Liver (tissue), 8 donors: ENCODE results near the gene LOC128125822.

Source experiments
- DNase-seq: peaks from one replicate; pipeline ENCODE4 v3.0.0-alpha.2; 2017; ENCODE audit warnings: low spot score
- H3K27ac ChIP-seq, 2 donors: one replicate each; pipeline ENCODE4 v1.7.0; 2013; ENCODE audit warnings: inconsistent platforms in 2 of 2, low read length in 2 of 2, control low read depth in 1 of 2, low read depth in 1 of 2, mild to moderate bottlenecking in 1 of 2
- H3K27me3 ChIP-seq, 4 donors: one replicate each; pipeline versions ENCODE4 v1.6.1 to v1.7.0; 2013; ENCODE audit warnings: low read length in 3 of 4, inconsistent platforms in 1 of 4, mild to moderate bottlenecking in 1 of 4, moderate library complexity in 1 of 4; ENCODE audit not compliant: control insufficient read depth in 4 of 4, insufficient read depth in 4 of 4
- H3K36me3 ChIP-seq, 4 donors: one replicate each; pipeline versions ENCODE4 v1.6.1 to v1.7.0; 2013; ENCODE audit warnings: low read length in 3 of 4, mild to moderate bottlenecking in 3 of 4, low read depth in 1 of 4, moderate library complexity in 1 of 4; ENCODE audit not compliant: control insufficient read depth in 4 of 4, insufficient read depth in 3 of 4
- H3K4me1 ChIP-seq, 4 donors: one replicate each; pipeline versions ENCODE4 v1.6.1 to v1.7.0; 2013; ENCODE audit warnings: low read length in 3 of 4, mild to moderate bottlenecking in 3 of 4, moderate library complexity in 1 of 4; ENCODE audit not compliant: control insufficient read depth in 4 of 4, insufficient read depth in 4 of 4
- H3K4me3 ChIP-seq, 3 donors: one replicate each; pipeline versions ENCODE4 v1.6.1 to v1.7.0; 2013; ENCODE audit warnings: low read length in 3 of 3, control low read depth in 1 of 3, low read depth in 1 of 3, mild to moderate bottlenecking in 1 of 3
- H3K9ac ChIP-seq, 2 donors: one replicate each; pipeline ENCODE4 v1.7.0; 2013; ENCODE audit warnings: low read length in 2 of 2, mild to moderate bottlenecking in 2 of 2, moderate library complexity in 2 of 2, control low read depth in 1 of 2, low read depth in 1 of 2
- H3K9me3 ChIP-seq, 4 donors: one replicate each; pipeline versions ENCODE4 v1.6.1 to v1.7.0; 2013; ENCODE audit warnings: low read length in 3 of 4; ENCODE audit not compliant: control insufficient read depth in 4 of 4
- EGR1 ChIP-seq, 2 donors: IDR thresholded peaks; 2 replicates each; pipeline ENCODE4 v1.6.1; 2016 to 2018; ENCODE audit warnings: antibody characterized with exemption in 2 of 2, low read depth in 2 of 2
- FOXA1 ChIP-seq: IDR thresholded peaks from 2 replicates; pipeline ENCODE4 v1.6.1; 2016; ENCODE audit warnings: antibody characterized with exemption
- FOXA2 ChIP-seq: IDR thresholded peaks from 2 replicates; pipeline ENCODE4 v1.6.1; 2016; ENCODE audit warnings: antibody characterized with exemption
- GABPA ChIP-seq, 2 donors: IDR thresholded peaks in 1 of 2; conservative IDR thresholded peaks in 1 of 2; 2 replicates each; pipeline ENCODE4 v1.6.1; 2016; ENCODE audit warnings: antibody characterized with exemption in 2 of 2, mild to moderate bottlenecking in 1 of 2, moderate library complexity in 1 of 2
- HNF4A ChIP-seq, 2 donors: conservative IDR thresholded peaks; 2 replicates each; pipeline ENCODE4 v1.6.1; 2016; ENCODE audit warnings: antibody characterized with exemption in 2 of 2, mild to moderate bottlenecking in 2 of 2
- HNF4G ChIP-seq: IDR thresholded peaks from 2 replicates; pipeline ENCODE4 v1.6.1; 2016; ENCODE audit warnings: antibody characterized with exemption
- JUND ChIP-seq, 2 donors: IDR thresholded peaks; 2 replicates each; pipeline ENCODE4 v1.6.1; 2016; ENCODE audit warnings: antibody characterized with exemption in 2 of 2
- NR2F2 ChIP-seq: IDR thresholded peaks from 2 replicates; pipeline ENCODE4 v1.6.1; 2016; ENCODE audit warnings: antibody characterized with exemption
- RAD21 ChIP-seq, 2 donors: IDR thresholded peaks; 2 replicates each; pipeline ENCODE4 v1.6.1; 2016; ENCODE audit warnings: antibody characterized with exemption in 2 of 2, mild to moderate bottlenecking in 2 of 2
- RXRA ChIP-seq, 2 donors: IDR thresholded peaks; 2 replicates each; pipeline ENCODE4 v1.6.1; 2017 to 2018; ENCODE audit warnings: antibody characterized with exemption in 2 of 2, mild to moderate bottlenecking in 1 of 2
- SP1 ChIP-seq: IDR thresholded peaks from 2 replicates; pipeline ENCODE4 v1.6.1; 2018; ENCODE audit warnings: antibody characterized with exemption, mild to moderate bottlenecking
- TAF1 ChIP-seq: conservative IDR thresholded peaks from 2 replicates; pipeline ENCODE4 v1.6.1; 2016; ENCODE audit warnings: antibody characterized with exemption, mild to moderate bottlenecking
- YY1 ChIP-seq: IDR thresholded peaks from 2 replicates; pipeline ENCODE4 v1.6.1; 2016; ENCODE audit warnings: antibody characterized with exemption, mild to moderate bottlenecking
- WGBS: extraction: QIAGEN DNeasy Blood & Tissue Kit; methylation state at CpG from one replicate; pipeline ENCODE4 v1.1.7; 2013; 5-methylcytosine and 5-hydroxymethylcytosine counted together
- TF ChIP-seq, protein P1 (sequence below): IDR thresholded peaks from 2 replicates; pipeline ENCODE4 v1.6.1; 2016; ENCODE audit warnings: antibody characterized with exemption, mild to moderate bottlenecking
- TF ChIP-seq, protein P2 (sequence below): IDR thresholded peaks from 2 replicates; pipeline ENCODE4 v1.6.1; 2016; ENCODE audit warnings: antibody characterized with exemption
- TF ChIP-seq, protein P3 (sequence below): IDR thresholded peaks from 2 replicates; pipeline ENCODE4 v1.6.1; 2016; ENCODE audit warnings: antibody characterized with exemption
- TF ChIP-seq, protein P4 (sequence below): IDR thresholded peaks from 2 replicates; pipeline ENCODE4 v1.6.1; 2016; ENCODE audit warnings: antibody characterized with exemption
- TF ChIP-seq, protein P5 (sequence below): fragments of 150-350 bp; IDR thresholded peaks from 2 replicates; pipeline ENCODE4 v1.5.1; 2017; ENCODE audit warnings: improper control_type of control experiment, low read depth, low read length; ENCODE audit not compliant: missing input control
- donor health status: healthy.
- donor health status: healthy.
- donor health status: healthy.
- donor health status: healthy.
- donor health status: healthy.

Gene LOC128125822

DNA sequence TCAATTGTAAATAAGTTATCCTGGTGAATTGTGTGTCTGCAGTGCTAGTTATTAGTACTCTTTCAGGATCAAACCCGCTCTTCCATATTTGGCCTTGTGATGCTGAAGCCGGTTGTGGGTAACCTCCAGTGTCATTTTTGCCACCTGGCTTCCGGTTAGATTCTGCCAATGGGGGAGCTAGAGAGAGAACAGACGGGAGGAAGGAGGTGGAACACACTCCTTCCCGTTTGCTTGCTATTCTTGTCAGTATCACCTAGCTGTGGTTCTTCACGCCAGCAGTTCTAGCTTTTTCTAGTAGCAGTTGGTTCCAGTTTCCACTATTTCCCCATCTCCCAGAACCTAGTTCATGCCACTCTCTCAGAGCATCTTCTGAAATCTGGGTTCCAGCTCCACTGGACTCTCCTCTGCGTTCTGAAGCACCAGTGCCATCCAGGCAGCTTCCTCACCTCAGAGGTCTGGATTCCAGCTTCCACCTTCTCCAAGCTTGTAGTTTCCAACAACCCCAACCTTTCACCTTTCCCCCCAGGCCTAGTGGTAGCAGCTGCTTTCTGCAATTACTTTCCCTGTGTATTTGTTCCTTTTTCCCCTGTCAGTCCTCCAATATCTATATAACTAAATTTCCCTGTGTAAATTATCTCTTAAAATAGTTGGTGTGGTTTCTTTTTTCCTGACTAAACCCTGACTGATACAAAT is 46.9 kb upstream of the LOC128125822 start:
- Histone ChIP-seq H3K27ac (peak overlapping the region; percentile 3 to 38), H3K9ac (no peak overlapping the region), H3K27me3 (no peaks in the 10 kb centered on the region), H3K36me3 (no peaks in the 10 kb centered on the region), H3K4me1 (peaks cover 4 to 10% (median 5%) of the 10 kb centered on the region in 4 donors), H3K9me3 (no peaks in the 10 kb centered on the region), H3K4me3 (peak overlapping the region in 1 of 3 donors; percentile 31)
- WGBS, result 89% methylated on average over 7 of the region's 7 CpGs
- no peak for DNase-seq
- peak in 1 of 2 donors; percentile 9 for TF ChIP-seq RXRA (IDR thresholded peaks at IDR 0.05)
- TF ChIP-seq, protein P1, sequence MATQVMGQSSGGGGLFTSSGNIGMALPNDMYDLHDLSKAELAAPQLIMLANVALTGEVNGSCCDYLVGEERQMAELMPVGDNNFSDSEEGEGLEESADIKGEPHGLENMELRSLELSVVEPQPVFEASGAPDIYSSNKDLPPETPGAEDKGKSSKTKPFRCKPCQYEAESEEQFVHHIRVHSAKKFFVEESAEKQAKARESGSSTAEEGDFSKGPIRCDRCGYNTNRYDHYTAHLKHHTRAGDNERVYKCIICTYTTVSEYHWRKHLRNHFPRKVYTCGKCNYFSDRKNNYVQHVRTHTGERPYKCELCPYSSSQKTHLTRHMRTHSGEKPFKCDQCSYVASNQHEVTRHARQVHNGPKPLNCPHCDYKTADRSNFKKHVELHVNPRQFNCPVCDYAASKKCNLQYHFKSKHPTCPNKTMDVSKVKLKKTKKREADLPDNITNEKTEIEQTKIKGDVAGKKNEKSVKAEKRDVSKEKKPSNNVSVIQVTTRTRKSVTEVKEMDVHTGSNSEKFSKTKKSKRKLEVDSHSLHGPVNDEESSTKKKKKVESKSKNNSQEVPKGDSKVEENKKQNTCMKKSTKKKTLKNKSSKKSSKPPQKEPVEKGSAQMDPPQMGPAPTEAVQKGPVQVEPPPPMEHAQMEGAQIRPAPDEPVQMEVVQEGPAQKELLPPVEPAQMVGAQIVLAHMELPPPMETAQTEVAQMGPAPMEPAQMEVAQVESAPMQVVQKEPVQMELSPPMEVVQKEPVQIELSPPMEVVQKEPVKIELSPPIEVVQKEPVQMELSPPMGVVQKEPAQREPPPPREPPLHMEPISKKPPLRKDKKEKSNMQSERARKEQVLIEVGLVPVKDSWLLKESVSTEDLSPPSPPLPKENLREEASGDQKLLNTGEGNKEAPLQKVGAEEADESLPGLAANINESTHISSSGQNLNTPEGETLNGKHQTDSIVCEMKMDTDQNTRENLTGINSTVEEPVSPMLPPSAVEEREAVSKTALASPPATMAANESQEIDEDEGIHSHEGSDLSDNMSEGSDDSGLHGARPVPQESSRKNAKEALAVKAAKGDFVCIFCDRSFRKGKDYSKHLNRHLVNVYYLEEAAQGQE, result no peak
- TF ChIP-seq, protein P2, sequence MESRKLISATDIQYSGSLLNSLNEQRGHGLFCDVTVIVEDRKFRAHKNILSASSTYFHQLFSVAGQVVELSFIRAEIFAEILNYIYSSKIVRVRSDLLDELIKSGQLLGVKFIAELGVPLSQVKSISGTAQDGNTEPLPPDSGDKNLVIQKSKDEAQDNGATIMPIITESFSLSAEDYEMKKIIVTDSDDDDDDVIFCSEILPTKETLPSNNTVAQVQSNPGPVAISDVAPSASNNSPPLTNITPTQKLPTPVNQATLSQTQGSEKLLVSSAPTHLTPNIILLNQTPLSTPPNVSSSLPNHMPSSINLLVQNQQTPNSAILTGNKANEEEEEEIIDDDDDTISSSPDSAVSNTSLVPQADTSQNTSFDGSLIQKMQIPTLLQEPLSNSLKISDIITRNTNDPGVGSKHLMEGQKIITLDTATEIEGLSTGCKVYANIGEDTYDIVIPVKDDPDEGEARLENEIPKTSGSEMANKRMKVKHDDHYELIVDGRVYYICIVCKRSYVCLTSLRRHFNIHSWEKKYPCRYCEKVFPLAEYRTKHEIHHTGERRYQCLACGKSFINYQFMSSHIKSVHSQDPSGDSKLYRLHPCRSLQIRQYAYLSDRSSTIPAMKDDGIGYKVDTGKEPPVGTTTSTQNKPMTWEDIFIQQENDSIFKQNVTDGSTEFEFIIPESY, result no peak
- TF ChIP-seq RAD21 (IDR thresholded peaks at IDR 0.05), result peak in 1 of 2 donors; percentile 8

DNA sequence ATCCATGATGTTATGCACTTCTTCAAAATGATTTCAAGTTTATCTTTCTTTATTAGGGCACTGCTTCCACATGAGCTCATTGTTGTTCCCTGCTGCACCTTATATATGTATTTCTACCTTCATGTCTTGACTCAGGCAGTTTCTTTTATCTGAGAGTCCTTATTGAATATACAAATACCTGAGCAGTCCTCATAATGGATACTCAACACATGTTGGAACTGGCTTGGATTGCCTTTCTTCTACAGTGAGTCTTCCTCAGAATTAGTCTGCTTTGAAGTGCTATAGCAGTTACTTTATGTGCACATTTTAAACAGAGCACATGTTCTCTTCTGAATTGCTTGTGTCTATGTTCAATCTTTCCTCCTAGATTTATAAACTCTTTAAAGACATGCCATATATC is 45.3 kb upstream of the LOC128125822 start:
- Histone ChIP-seq H3K4me3 (no peak overlapping the region), H3K9ac (peak overlapping the region in 1 of 2 donors; percentile 65), H3K4me1 (peaks cover 3 to 8% (median 5%) of the 10 kb centered on the region in 4 donors), H3K9me3 (no peaks in the 10 kb centered on the region), H3K27ac (peak overlapping the region; percentile 79 to 91), H3K27me3 (no peaks in the 10 kb centered on the region), H3K36me3 (no peaks in the 10 kb centered on the region)
- no peak for TF ChIP-seq RXRA (IDR thresholded peaks at IDR 0.05)
- no peak for TF ChIP-seq NR2F2
- TF ChIP-seq FOXA2, result no peak
- no peak for TF ChIP-seq RAD21 (IDR thresholded peaks at IDR 0.05)
- no peak for TF ChIP-seq SP1
- TF ChIP-seq, protein P3, sequence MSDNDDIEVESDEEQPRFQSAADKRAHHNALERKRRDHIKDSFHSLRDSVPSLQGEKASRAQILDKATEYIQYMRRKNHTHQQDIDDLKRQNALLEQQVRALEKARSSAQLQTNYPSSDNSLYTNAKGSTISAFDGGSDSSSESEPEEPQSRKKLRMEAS, result no peak
- TF ChIP-seq, protein P4, sequence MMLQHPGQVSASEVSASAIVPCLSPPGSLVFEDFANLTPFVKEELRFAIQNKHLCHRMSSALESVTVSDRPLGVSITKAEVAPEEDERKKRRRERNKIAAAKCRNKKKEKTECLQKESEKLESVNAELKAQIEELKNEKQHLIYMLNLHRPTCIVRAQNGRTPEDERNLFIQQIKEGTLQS, result no peak
- TF ChIP-seq, protein P5, sequence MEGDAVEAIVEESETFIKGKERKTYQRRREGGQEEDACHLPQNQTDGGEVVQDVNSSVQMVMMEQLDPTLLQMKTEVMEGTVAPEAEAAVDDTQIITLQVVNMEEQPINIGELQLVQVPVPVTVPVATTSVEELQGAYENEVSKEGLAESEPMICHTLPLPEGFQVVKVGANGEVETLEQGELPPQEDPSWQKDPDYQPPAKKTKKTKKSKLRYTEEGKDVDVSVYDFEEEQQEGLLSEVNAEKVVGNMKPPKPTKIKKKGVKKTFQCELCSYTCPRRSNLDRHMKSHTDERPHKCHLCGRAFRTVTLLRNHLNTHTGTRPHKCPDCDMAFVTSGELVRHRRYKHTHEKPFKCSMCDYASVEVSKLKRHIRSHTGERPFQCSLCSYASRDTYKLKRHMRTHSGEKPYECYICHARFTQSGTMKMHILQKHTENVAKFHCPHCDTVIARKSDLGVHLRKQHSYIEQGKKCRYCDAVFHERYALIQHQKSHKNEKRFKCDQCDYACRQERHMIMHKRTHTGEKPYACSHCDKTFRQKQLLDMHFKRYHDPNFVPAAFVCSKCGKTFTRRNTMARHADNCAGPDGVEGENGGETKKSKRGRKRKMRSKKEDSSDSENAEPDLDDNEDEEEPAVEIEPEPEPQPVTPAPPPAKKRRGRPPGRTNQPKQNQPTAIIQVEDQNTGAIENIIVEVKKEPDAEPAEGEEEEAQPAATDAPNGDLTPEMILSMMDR, result no peak
- TF ChIP-seq, protein P2, result no peak
- TF ChIP-seq TAF1, result no peak
- TF ChIP-seq YY1, result no peak
- no peak for TF ChIP-seq HNF4G
- TF ChIP-seq, protein P1, result no peak
- TF ChIP-seq EGR1 (IDR thresholded peaks at IDR 0.05; ENCODE audit: low read depth in 2 of 2), result no peak
- TF ChIP-seq GABPA (IDR thresholded peaks at IDR 0.05 in 1 of 2, conservative IDR thresholded peaks at IDR 0.05 in 1 of 2), result no peak
- TF ChIP-seq FOXA1, result no peak
- TF ChIP-seq JUND (IDR thresholded peaks at IDR 0.05), result no peak
- TF ChIP-seq HNF4A (conservative IDR thresholded peaks at IDR 0.05), result no peak
- DNase-seq, result no peak
